ENCODE data around the gene RNF20. TPM values are rescaled to one million over a fixed set of nuclear protein-coding genes. Genes with fewer than 3 reads are reported as not detected.

Gene RNF20
- total and polyA plus RNA-seq, 2 of the 4 experiments (the other 2 are of a cell fraction) = 13.7 to 21.3 TPM

DNA sequence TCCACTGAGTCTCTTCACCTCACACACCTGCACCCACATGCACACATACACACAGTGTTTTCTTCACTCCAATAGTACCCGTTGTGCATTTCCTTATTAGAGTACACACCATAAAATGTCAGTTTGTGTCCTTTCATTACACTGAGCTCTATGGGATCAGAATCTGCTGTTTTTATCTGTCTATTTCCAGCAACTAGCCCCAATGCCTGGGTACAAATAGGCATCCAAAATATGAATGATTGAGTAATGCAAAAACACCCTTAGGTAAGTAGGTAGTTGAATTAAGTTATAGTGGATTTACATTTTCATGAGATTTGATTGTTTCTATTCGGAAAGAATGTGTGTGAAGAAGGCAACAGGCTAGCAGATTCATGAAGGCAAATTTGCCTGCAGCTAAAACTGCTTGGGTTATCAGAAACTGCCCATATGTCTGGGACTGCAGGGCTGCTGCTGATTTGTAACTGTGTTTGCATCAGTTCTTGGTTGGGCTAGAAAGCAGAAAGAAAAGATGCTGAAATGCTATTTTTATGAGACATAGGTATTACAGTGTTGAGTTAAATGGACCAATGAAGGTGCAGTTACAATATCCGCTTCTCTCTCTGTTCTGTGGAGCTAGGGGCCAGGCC lies 34.2 kb downstream of the RNF20 start:
- Histone ChIP-seq H3K27ac (ENCODE audit: insufficient read depth, low read length) (no peak overlapping the region), H3K9me3 (ENCODE audit: control insufficient read depth, insufficient read depth, low read length) (no peaks in the 10 kb centered on the region), H2BK20ac (ENCODE audit: low read depth, low read length) (no peak overlapping the region), H3K56ac (ENCODE audit: extremely low read depth, insufficient read depth, low read length) (no peak overlapping the region), H4K91ac (ENCODE audit: insufficient read depth, low read depth, low read length) (no peak overlapping the region), H3K4ac (ENCODE audit: low read depth, low read length) (no peak overlapping the region), H2AFZ (replicated peaks; ENCODE audit: low read length, poor library complexity) (no peak overlapping the region), H3K18ac (ENCODE audit: low read depth, low read length) (no peak overlapping the region), H3K4me1 (ENCODE audit: control insufficient read depth, insufficient read depth, low read length) (no peaks in the 10 kb centered on the region), H4K20me1 (ENCODE audit: insufficient read depth, low read length) (no peaks in the 10 kb centered on the region), H2BK120ac (ENCODE audit: low read depth, low read length) (no peak overlapping the region), H3K4me3 (ENCODE audit: insufficient read depth, low read depth, low read length) (no peak overlapping the region), H3K9ac (ENCODE audit: low read depth, low read length) (no peak overlapping the region), H3K27me3 (ENCODE audit: control insufficient read depth, insufficient read depth, low read length) (no peaks in the 10 kb centered on the region), H3K79me1 (ENCODE audit: low read depth in 1 of 2, low read length in 2 of 2) (no peaks in the 10 kb centered on the region), H3K14ac (replicated peaks; ENCODE audit: low read depth, low read length) (no peak overlapping the region), H2BK15ac (ENCODE audit: low read depth, low read length) (no peak overlapping the region), H2AK9ac (replicated peaks; ENCODE audit: low read depth, low read length, poor library complexity) (no peak overlapping the region), H3K23ac (ENCODE audit: low read depth, low read length) (no peak overlapping the region), H4K5ac (ENCODE audit: low read depth, low read length) (no peak overlapping the region), H4K8ac (ENCODE audit: low read depth in 2 of 2, low read length in 2 of 2) (no peak overlapping the region), H2AK5ac (ENCODE audit: low read depth, low read length) (no peak overlapping the region), H3K36me3 (ENCODE audit: control insufficient read depth, insufficient read depth, low read length) (0 out of 2 replicates have a peak, but pooled peaks cover 6% of the 10 kb centered on the region), H3K4me2 (ENCODE audit: low read depth, low read length) (no peak overlapping the region), H3K9me1 (ENCODE audit: insufficient read depth, low read length) (no peaks in the 10 kb centered on the region), H2BK5ac (ENCODE audit: low read depth, low read length, poor library complexity, severe bottlenecking) (no peak overlapping the region)
- CTCF ChIA-PET = interaction anchor here (0.7 to 1.4 kb wide), 5 partner anchors 33 to 202 kb away, joined by 3 to 4 read pairs (median 3); no protein-coding TSS in a partner anchor
- BruUV-seq (replicated peaks) = no TSS peak
- dilution Hi-C loops (cut with HindIII; ENCODE audit: low sequenced_read_pairs, unreplicated experiment) = no loop called here
- no peak for ATAC-seq (ENCODE audit: low read depth)
- DNase-seq = no peak
- intact Hi-C loops (cut with micrococcal nuclease) = no loop called here
- in situ Hi-C loops (cut with MboI; ENCODE audit: low sequenced_read_pairs) = no loop called here
- POLR2A ChIA-PET (ENCODE audit: unreplicated experiment) = no interaction called here
- WGBS, 2 experiments (ENCODE audit: extremely low coverage in 2 of 2, insufficient read length in 1 of 2) = no CpG with 5 or more reads among the region's 3 CpGs
- TF ChIP-seq NFE2L2 (IDR thresholded peaks at IDR 0.05; ENCODE audit: low read depth, low read length) (no peak), SMC3 (IDR thresholded peaks at IDR 0.05; ENCODE audit: low read depth, low read length) (no peak), RFX5 (IDR thresholded peaks at IDR 0.05; ENCODE audit: low read depth, low read length) (no peak), MAZ (IDR thresholded peaks at IDR 0.05; ENCODE audit: borderline replicate concordance, low read depth, low read length) (no peak), POLR2A (IDR thresholded peaks at IDR 0.05; ENCODE audit: low read depth, low read length) (no peak)
- TF ChIP-seq, protein P1, sequence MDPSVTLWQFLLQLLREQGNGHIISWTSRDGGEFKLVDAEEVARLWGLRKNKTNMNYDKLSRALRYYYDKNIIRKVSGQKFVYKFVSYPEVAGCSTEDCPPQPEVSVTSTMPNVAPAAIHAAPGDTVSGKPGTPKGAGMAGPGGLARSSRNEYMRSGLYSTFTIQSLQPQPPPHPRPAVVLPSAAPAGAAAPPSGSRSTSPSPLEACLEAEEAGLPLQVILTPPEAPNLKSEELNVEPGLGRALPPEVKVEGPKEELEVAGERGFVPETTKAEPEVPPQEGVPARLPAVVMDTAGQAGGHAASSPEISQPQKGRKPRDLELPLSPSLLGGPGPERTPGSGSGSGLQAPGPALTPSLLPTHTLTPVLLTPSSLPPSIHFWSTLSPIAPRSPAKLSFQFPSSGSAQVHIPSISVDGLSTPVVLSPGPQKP (IDR thresholded peaks at IDR 0.05; ENCODE audit: borderline replicate concordance, low read depth, low read length) = no peak
- TF ChIP-seq, protein P2, sequence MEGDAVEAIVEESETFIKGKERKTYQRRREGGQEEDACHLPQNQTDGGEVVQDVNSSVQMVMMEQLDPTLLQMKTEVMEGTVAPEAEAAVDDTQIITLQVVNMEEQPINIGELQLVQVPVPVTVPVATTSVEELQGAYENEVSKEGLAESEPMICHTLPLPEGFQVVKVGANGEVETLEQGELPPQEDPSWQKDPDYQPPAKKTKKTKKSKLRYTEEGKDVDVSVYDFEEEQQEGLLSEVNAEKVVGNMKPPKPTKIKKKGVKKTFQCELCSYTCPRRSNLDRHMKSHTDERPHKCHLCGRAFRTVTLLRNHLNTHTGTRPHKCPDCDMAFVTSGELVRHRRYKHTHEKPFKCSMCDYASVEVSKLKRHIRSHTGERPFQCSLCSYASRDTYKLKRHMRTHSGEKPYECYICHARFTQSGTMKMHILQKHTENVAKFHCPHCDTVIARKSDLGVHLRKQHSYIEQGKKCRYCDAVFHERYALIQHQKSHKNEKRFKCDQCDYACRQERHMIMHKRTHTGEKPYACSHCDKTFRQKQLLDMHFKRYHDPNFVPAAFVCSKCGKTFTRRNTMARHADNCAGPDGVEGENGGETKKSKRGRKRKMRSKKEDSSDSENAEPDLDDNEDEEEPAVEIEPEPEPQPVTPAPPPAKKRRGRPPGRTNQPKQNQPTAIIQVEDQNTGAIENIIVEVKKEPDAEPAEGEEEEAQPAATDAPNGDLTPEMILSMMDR (conservative IDR thresholded peaks at IDR 0.05; ENCODE audit: low read depth, low read length) = no peak

Measured in IMR-90 (cell line).